Endothelial cell of umbilical vein (primary cell): Measurements from ENCODE around the gene OR2T34. TPM values are rescaled to one million over a fixed set of nuclear protein-coding genes. Genes with fewer than 3 reads are reported as not detected.

Experiments used
- BruUV-seq: library from RNA; stranded (reverse); fragments of 400-500 nt; replicated peaks from 2 replicates; lab custom pipeline; 2021; lab: Mats Ljungman, UMichigan
- CTCF ChIA-PET: fragments of 300-600, 350-600 bp; sonication (Branson Sonifier 250); formaldehyde crosslinking; loops from one replicate; lab custom pipeline; 2021; ENCODE audit warnings: antibody characterized with exemption, inconsistent platforms; lab: Charles Lee
- POLR2A ChIA-PET: fragments of 300-600, 350-600 bp; sonication (Branson Sonifier 250); formaldehyde crosslinking; loops from one replicate; lab custom pipeline; 2021; ENCODE audit warnings: antibody characterized with exemption, inconsistent platforms; lab: Charles Lee
- DNase-seq: peaks from one replicate; pipeline ENCODE4 v3.0.0-alpha.2; 2011; ENCODE audit warnings: low read depth, low spot score
- FAIRE-seq: peaks from 2 replicates; lab custom pipeline; 2011; peaks lifted over from hg19 to GRCh38; lab: Jason Lieb, UNC
- H2AFZ ChIP-seq: 2 replicates; pipeline ENCODE4 v1.6.0; 2012; ENCODE audit warnings: low read depth, low read length, control low read depth, inconsistent platforms
- H3K27ac ChIP-seq: 2 replicates; pipeline ENCODE4 v1.5.1; 2011; ENCODE audit warnings: low read depth, mild to moderate bottlenecking, control low read depth, low read length, moderate library complexity; ENCODE audit not compliant: insufficient read depth
- H3K27me3 ChIP-seq, 2 experiments: 2 replicates each; pipeline versions ENCODE4 v1.6.0 to v1.6.1; 2011; ENCODE audit warnings: low read length in 2 of 2, mixed read lengths in 1 of 2; ENCODE audit not compliant: control insufficient read depth in 2 of 2, insufficient read depth in 2 of 2
- H3K36me3 ChIP-seq, 2 experiments: 2 replicates in 1 of 2; 3 replicates in 1 of 2; pipeline ENCODE4 v1.5.1; 2011; ENCODE audit warnings: low read length in 2 of 2, mild to moderate bottlenecking in 1 of 2, moderate library complexity in 1 of 2; ENCODE audit not compliant: control insufficient read depth in 2 of 2, insufficient read depth in 2 of 2; ENCODE audit errors: extremely low read depth in 1 of 2
- H3K4me1 ChIP-seq: 3 replicates; pipeline ENCODE4 v1.5.1; 2011; ENCODE audit warnings: mild to moderate bottlenecking, low read length; ENCODE audit not compliant: control insufficient read depth, insufficient read depth; ENCODE audit errors: extremely low read depth
- H3K4me2 ChIP-seq: 2 replicates; pipeline ENCODE4 v1.6.1; 2011; ENCODE audit warnings: low read length, control low read depth, mixed read lengths; ENCODE audit not compliant: insufficient read depth
- H3K4me3 ChIP-seq, 3 experiments: fragments of 200-600 bp in 1 of 3; sonication (generic), shearing (Covaris generic) in 1 of 3; replicated peaks in 1 of 3; 2 replicates each; pipeline ENCODE4 v1.5.1; 2011 to 2016; ENCODE audit warnings: control low read depth in 3 of 3, low read length in 3 of 3, mild to moderate bottlenecking in 2 of 3, inconsistent platforms in 1 of 3, low read depth in 1 of 3, moderate library complexity in 1 of 3; ENCODE audit not compliant: insufficient read depth in 1 of 3
- H3K79me2 ChIP-seq: 2 replicates; pipeline ENCODE4 v1.6.0; 2012; ENCODE audit warnings: low read length, inconsistent platforms; ENCODE audit not compliant: control insufficient read depth, insufficient read depth
- H3K9ac ChIP-seq: replicated peaks from 2 replicates; pipeline ENCODE3; 2011; ENCODE audit warnings: low read length, control low read depth; ENCODE audit not compliant: insufficient read depth; ENCODE audit errors: extremely low read depth
- H3K9me1 ChIP-seq: replicated peaks from 3 replicates; pipeline ENCODE4 v1.6.0; 2011; ENCODE audit warnings: mild to moderate bottlenecking, low read length; ENCODE audit not compliant: control insufficient read depth, insufficient read depth; ENCODE audit errors: extremely low read depth
- H3K9me3 ChIP-seq: replicated peaks from 2 replicates; pipeline ENCODE4 v1.5.1; 2012; ENCODE audit warnings: low read length, inconsistent platforms; ENCODE audit not compliant: control insufficient read depth, insufficient read depth
- H4K20me1 ChIP-seq: replicated peaks from 2 replicates; pipeline ENCODE3; 2011; ENCODE audit warnings: mild to moderate bottlenecking, low read length; ENCODE audit not compliant: control insufficient read depth, insufficient read depth; ENCODE audit errors: extremely low read depth
- CTCF ChIP-seq, 2 donors: IDR thresholded peaks; 1 replicate in 1 of 2; 2 replicates in 1 of 2; pipeline ENCODE4 v1.5.1; 2011; ENCODE audit warnings: low read length in 2 of 2, mild to moderate bottlenecking in 2 of 2, moderate library complexity in 2 of 2, control low read depth in 1 of 2, inconsistent platforms in 1 of 2, low read depth in 1 of 2; ENCODE audit not compliant: insufficient read depth in 1 of 2; ENCODE audit errors: extremely low read depth in 1 of 2
- EZH2 ChIP-seq: IDR thresholded peaks from 2 replicates; pipeline ENCODE4 v1.6.1; 2012; ENCODE audit warnings: borderline replicate concordance, low read depth, mild to moderate bottlenecking, moderate library complexity, low read length, inconsistent platforms; ENCODE audit not compliant: severe bottlenecking
- FOS ChIP-seq: IDR thresholded peaks from 2 replicates; pipeline ENCODE4 v1.6.1; 2011; ENCODE audit warnings: mild to moderate bottlenecking, low read length, moderate library complexity, borderline replicate concordance; ENCODE audit not compliant: insufficient read depth
- GATA2 ChIP-seq: IDR thresholded peaks from 2 replicates; pipeline ENCODE4 v1.7.0; 2011; ENCODE audit warnings: low read depth, mild to moderate bottlenecking, moderate library complexity, mixed read lengths, low read length; ENCODE audit not compliant: insufficient read length, insufficient read depth
- JUN ChIP-seq: IDR thresholded peaks from 2 replicates; pipeline ENCODE4 v1.6.1; 2011; ENCODE audit warnings: borderline replicate concordance, low read depth; ENCODE audit not compliant: insufficient read length, insufficient read depth
- MAX ChIP-seq: IDR thresholded peaks from 2 replicates; pipeline ENCODE4 v1.6.1; 2011; ENCODE audit not compliant: insufficient read depth, insufficient read length
- MYC ChIP-seq: IDR thresholded peaks from one replicate; pipeline ENCODE4 v1.6.1; 2011; ENCODE audit warnings: mild to moderate bottlenecking, low read depth, low read length
- POLR2A ChIP-seq: IDR thresholded peaks from 2 replicates; pipeline ENCODE4 v1.6.1; 2012; ENCODE audit warnings: low read depth, mild to moderate bottlenecking, control low read depth, low read length
- POLR2AphosphoS5 ChIP-seq: IDR thresholded peaks from 2 replicates; pipeline ENCODE4 v1.6.1; 2012; ENCODE audit warnings: low read depth, mild to moderate bottlenecking, control low read depth, low read length, moderate library complexity; ENCODE audit not compliant: insufficient read depth
- dilution Hi-C: fragments of 300-500 bp; cut with MboI; formaldehyde crosslinking; loops from one replicate; pipeline ENCODE4 v1.15.0; 2019; ENCODE audit warnings: low sequenced_read_pairs; ENCODE audit not compliant: extremely low pct_ligation_motif_present
- intact Hi-C: fragments of 100-400 bp; cut with micrococcal nuclease; formaldehyde crosslinking; loops from one replicate; pipeline ENCODE4 v1.10.0; 2022
- polyA plus RNA-seq, 4 experiments: library from polyadenylated mRNA; depleted of rRNA in 3 of 4; stranded (reverse) in 3 of 4; unstranded in 1 of 4; fragments of >200 nt; gene quantifications; 2 replicates each; pipeline versions ENCODE4 v1.2.1 to v1.2.3, GENCODE V29; 2011 to 2012; ENCODE audit warnings: missing spikeins in 1 of 4
- total RNA-seq: library from RNA; stranded (reverse); gene quantifications from 2 replicates; pipeline ENCODE4 v1.2.3, GENCODE V29; 2021

OR2T34 gene
- total and polyA plus RNA-seq, 2 donors (not counting 3 experiments of a cell fraction or from before 2014, with no cell fraction given), result not detected

- Histone ChIP-seq H2AFZ (no peak overlapping the region), H3K4me3 (no peak overlapping the region), H4K20me1 (no peaks in the 10 kb centered on the region), H3K9me1 (no peaks in the 10 kb centered on the region), H3K27ac (no peak overlapping the region), H3K79me2 (no peaks in the 10 kb centered on the region), H3K9me3 (no peaks in the 10 kb centered on the region), H3K9ac (no peak overlapping the region), H3K27me3 (no peaks in the 10 kb centered on the region), H3K4me1 (no peaks in the 10 kb centered on the region), H3K36me3 (no peaks in the 10 kb centered on the region), H3K4me2 (no peak overlapping the region)
- ChIA-PET POLR2A (no interaction called here), CTCF (interaction anchor here (1.2 kb wide), 1 partner anchor 192 kb away, joined by 3 read pairs; no protein-coding TSS in a partner anchor)
- DNase-seq, result no peak
- dilution Hi-C loops (no loop called here), intact Hi-C loops (no loop called here)
- TF ChIP-seq POLR2A (no peak), CTCF (IDR thresholded peaks at IDR 0.05; ENCODE audit: extremely low read depth in 1 of 2, insufficient read depth in 1 of 2, low read depth in 1 of 2, low read length in 2 of 2) (no peak), MAX (no peak), EZH2 (no peak), POLR2AphosphoS5 (no peak), GATA2 (no peak), JUN (no peak), MYC (no peak), FOS (no peak)
- FAIRE-seq, result no peak
- no TSS peak for BruUV-seq
These were observed 39.2 kb upstream of the OR2T34 start for GRCh38 chr1:248613742-248614141.
